Eye (tissue), 1 donor: Measurements from ENCODE around the gene EHMT1.

Source experiments
- DNase-seq: peaks from one replicate; pipeline ENCODE4 v3.0.0-alpha.2; 2015

Gene EHMT1

GRCh38 chr9:137647096-137647714 lies 28.4 kb downstream of the EHMT1 start:
- peak; percentile 7 for DNase-seq

DNA sequence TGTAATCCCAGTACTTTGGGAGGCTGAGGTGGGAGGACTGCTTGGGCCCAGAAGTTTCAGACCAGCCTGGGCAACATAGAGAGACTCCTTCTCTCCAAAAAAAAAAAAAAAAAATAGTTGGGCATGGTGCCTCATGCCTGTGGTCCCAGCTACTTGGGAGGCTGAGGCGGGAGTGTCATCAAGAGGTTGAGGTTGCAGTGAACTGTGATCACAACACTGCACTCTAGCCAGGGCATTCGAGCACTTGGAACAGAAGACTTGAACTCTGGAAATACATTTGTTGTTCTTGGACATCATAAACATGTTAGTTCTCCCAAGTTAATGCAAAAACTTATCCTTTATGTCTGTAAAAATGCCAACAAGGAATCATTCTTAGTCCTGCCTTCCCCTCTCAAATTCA lies 29.6 kb downstream of the EHMT1 start:
- no peak for DNase-seq

DNA sequence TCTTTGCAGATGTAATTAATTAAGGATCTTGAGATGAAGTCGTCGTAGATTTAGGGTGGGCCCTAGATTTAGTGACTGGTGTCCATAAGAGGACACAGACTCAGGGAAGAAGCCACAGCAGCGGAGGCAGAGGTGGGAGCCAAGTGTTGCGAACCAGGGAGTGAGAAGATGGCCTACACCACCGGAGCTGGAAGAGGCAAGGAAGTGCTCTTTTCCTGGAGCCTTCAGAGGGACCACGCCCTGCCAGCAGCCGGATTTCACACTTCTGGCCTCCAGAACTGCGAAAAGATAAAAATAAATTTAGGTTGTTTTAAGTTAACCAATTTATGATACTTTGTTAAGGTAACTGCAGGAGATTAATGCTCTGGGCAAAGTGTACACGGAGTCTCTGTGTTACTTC lies 30.7 kb downstream of the EHMT1 start:
- DNase-seq = no peak

- DNase-seq = no peak
Measured at GRCh38 chr9:137650259-137650658, 31.5 kb downstream of the EHMT1 start.

DNA sequence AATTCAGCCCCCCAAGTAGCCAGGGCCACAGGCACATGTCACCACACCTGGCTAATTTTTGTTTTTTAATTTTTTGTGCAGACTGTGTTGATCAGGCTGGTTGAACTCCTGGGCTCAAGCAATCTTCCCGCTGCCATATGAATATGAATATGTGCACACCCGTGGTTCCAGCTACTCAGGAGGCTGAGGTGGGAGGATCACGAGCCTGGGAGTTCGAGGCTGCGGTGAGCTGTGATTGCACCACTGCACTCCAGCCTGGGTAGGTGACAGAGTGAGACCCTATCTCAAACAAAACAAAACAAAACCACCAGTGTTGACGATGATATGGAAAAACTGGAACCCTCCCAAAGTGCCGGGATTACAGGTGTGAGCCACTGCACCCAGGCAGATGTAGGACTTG lies 32.0 kb downstream of the EHMT1 start:
- no peak for DNase-seq

- no peak for DNase-seq
Measured at GRCh38 chr9:137656416-137656815, 37.6 kb downstream of the EHMT1 start.

DNA sequence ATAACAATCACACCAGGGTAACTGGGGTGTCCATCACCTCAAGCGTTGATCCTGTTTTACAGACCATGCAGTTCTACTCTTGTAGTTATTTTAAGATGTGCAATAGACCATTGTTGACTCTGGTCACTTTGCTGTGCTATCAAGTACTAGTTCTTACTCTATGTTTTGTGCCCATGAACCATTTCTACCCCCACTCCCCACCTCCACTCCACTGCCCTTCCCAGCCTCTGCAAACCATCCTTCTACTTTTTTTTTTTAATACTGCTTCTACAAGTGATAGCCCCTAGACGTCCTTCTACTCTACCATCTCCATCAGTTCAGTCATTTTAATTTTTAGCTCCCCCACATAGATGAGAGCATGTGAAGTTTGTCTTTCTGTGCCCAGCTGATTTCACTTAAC lies 38.8 kb downstream of the EHMT1 start:
- no peak for DNase-seq

GRCh38 chr9:137658781-137659180 lies 40.0 kb downstream of the EHMT1 start:
- DNase-seq = no peak

GRCh38 chr9:137660144-137660543 lies 41.3 kb downstream of the EHMT1 start:
- DNase-seq = no peak

GRCh38 chr9:137663584-137663983 lies 44.8 kb downstream of the EHMT1 start:
- DNase-seq = no peak

- DNase-seq = peak; percentile 66
Measured at GRCh38 chr9:137664676-137665075, 45.9 kb downstream of the EHMT1 start.

DNA sequence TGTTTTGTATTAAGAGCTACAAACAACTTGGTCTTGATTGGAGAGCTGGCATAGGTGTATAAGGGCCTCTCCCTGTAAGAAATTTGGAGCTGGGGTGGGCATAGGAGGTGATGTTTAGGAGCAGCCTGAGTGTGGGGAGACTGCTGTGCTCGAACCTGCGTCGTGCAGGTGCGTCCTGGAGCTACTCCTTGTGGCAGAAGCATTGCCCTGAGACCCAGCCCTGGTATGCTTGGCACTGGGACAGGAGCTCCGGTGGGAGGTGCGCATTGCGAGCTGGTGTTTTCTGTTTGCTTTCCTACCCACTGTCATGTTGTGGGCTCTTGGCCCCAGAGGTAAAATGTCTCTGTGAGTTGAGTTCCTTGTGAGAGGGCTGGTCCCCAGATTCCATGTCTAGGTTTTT lies 46.4 kb downstream of the EHMT1 start:
- DNase-seq = no peak

DNA sequence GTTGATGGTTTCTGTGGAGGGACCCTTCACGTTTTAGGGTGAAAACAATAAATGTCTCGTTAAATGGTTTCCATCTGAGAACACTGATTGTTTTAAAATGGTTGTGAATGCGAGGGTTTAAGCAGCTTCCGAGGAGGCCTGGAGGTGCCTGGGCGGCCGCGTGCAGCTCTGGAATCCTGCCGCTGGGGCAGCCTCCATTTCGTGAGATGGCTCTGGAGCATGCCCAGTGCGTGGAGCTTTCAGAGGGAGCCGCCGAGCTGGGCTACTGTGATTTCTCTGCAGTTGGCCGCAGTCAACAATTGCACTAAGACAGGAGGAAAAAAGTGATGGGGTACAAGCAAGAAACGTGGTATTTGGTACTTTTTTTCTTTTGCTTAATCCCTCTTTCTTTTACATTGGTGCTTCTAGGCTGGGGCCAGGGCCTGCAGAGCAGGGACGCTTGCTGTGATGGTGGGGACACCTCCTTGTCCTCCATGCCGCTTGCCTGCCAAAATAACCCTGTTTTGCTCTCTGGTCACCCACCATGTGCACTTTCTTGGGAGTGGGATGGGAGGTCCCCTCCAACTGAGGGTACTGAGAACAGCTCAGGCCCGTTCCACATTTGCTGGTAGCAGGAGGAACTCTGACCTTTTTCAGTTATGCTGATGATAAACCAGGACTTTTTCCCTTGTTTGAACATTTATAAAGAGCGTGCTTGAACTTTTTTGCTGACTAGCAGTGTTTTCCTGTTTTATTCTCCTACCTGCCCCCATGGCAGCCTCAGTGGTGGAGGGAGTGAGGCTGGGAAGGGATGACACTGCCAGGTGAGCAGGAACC lies 47.1 kb downstream of the EHMT1 start:
- DNase-seq = peak; percentile 87

GRCh38 chr9:137666513-137666822 lies 47.7 kb downstream of the EHMT1 start:
- no peak for DNase-seq

GRCh38 chr9:137666955-137667670 lies 48.3 kb downstream of the EHMT1 start:
- peak; percentile 93 for DNase-seq

GRCh38 chr9:137668203-137668602 lies 49.4 kb downstream of the EHMT1 start:
- no peak for DNase-seq

DNA sequence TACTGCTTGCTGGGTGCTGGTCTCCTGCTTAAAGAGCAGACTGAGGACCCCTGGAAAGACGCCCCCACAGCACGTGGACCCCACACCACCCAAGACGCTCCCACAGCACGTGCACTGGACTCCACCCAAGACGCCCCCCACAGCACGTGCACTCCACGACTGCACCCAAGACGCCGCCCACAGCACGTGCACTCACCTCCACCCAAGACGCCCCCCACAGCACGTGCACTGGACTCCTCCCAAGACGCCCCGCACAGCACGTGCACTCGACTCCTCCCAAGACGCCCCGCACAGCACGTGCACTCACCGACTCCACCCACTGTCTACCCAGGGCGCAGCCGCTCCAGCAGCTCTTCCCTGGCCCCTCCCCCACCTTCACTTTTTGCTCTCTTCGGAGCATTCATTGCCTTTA lies 50.5 kb downstream of the EHMT1 start:
- no peak for DNase-seq

GRCh38 chr9:137670391-137671195 lies 51.8 kb downstream of the EHMT1 start:
- no peak for DNase-seq

- no peak for DNase-seq
Measured at GRCh38 chr9:137671196-137671538, 52.4 kb downstream of the EHMT1 start.

GRCh38 chr9:137671721-137672120 lies 52.9 kb downstream of the EHMT1 start:
- DNase-seq = no peak

GRCh38 chr9:137672907-137673791 lies 54.3 kb downstream of the EHMT1 start:
- peak; percentile 84 for DNase-seq

GRCh38 chr9:137673886-137674285 lies 55.1 kb downstream of the EHMT1 start:
- DNase-seq = no peak
